H9 (cell line): ENCODE measurements around the gene GPR176. TPM values are rescaled to one million over a fixed set of nuclear protein-coding genes. Genes with fewer than 3 reads are reported as not detected.

Source experiments
- DNase-seq: peaks from one replicate; pipeline ENCODE4 v3.0.0-alpha.2; 2017
- H2AFZ ChIP-seq: one replicate; pipeline ENCODE4 v1.6.1; 2013; ENCODE audit warnings: mild to moderate bottlenecking, low read length, control low read depth, moderate library complexity
- H2AK5ac ChIP-seq: 2 replicates; pipeline ENCODE4 v1.6.1; 2013; ENCODE audit warnings: low read length, control low read depth, mixed read lengths; ENCODE audit not compliant: insufficient read length
- H2BK120ac ChIP-seq: one replicate; pipeline ENCODE4 v1.6.1; 2013; ENCODE audit warnings: low read depth, mild to moderate bottlenecking, low read length, control low read depth, inconsistent platforms; ENCODE audit not compliant: poor library complexity, severe bottlenecking
- H2BK12ac ChIP-seq: 2 replicates; pipeline ENCODE4 v1.6.1; 2013; ENCODE audit warnings: low read length, control low read depth, mixed read lengths, low read depth; ENCODE audit not compliant: insufficient read length
- H2BK15ac ChIP-seq: 2 replicates; pipeline ENCODE4 v1.6.1; 2013; ENCODE audit warnings: low read depth, low read length, control low read depth
- H2BK20ac ChIP-seq: one replicate; pipeline ENCODE4 v1.6.1; 2013; ENCODE audit warnings: low read depth, mild to moderate bottlenecking, low read length, control low read depth, inconsistent platforms; ENCODE audit not compliant: poor library complexity, severe bottlenecking
- H2BK5ac ChIP-seq: 2 replicates; pipeline ENCODE4 v1.6.1; 2013; ENCODE audit warnings: low read length, control low read depth, mixed read lengths; ENCODE audit not compliant: insufficient read length
- H3K14ac ChIP-seq: 2 replicates; pipeline ENCODE4 v1.6.1; 2013; ENCODE audit warnings: low read length, control low read depth; ENCODE audit not compliant: insufficient read depth
- H3K18ac ChIP-seq: 2 replicates; pipeline ENCODE4 v1.6.1; 2013; ENCODE audit warnings: low read depth, mild to moderate bottlenecking, mixed read lengths, low read length, control low read depth; ENCODE audit not compliant: insufficient read length
- H3K23ac ChIP-seq: 2 replicates; pipeline ENCODE4 v1.6.1; 2013; ENCODE audit warnings: low read length, control low read depth, mixed read lengths, low read depth; ENCODE audit not compliant: insufficient read length
- H3K23me2 ChIP-seq: 2 replicates; pipeline ENCODE4 v1.6.1; 2013; ENCODE audit warnings: low read depth, mild to moderate bottlenecking, mixed read lengths, low read length, control low read depth; ENCODE audit not compliant: insufficient read length, poor library complexity, severe bottlenecking
- H3K27ac ChIP-seq: 2 replicates; pipeline ENCODE4 v1.5.1; 2013; ENCODE audit warnings: low read length, control low read depth, mixed read lengths, low read depth; ENCODE audit not compliant: insufficient read length
- H3K27me3 ChIP-seq: 2 replicates; pipeline ENCODE4 v1.6.1; 2013; ENCODE audit warnings: low read length, control low read depth, inconsistent platforms; ENCODE audit not compliant: insufficient read depth
- H3K4ac ChIP-seq: 2 replicates; pipeline ENCODE4 v1.6.1; 2013; ENCODE audit warnings: low read depth, mild to moderate bottlenecking, control low read depth, inconsistent platforms, low read length, moderate library complexity
- H3K4me1 ChIP-seq: 2 replicates; pipeline ENCODE4 v1.6.1; 2013; ENCODE audit warnings: low read length, control low read depth, inconsistent platforms; ENCODE audit not compliant: insufficient read depth
- H3K4me2 ChIP-seq: 2 replicates; pipeline ENCODE4 v1.6.1; 2013; ENCODE audit warnings: low read length, control low read depth, mixed read lengths; ENCODE audit not compliant: insufficient read length, insufficient read depth
- H3K56ac ChIP-seq: 2 replicates; pipeline ENCODE4 v1.6.1; 2013; ENCODE audit warnings: low read depth, mild to moderate bottlenecking, mixed read lengths, low read length, control low read depth; ENCODE audit not compliant: insufficient read length
- H3K79me1 ChIP-seq: 2 replicates; pipeline ENCODE4 v1.6.1; 2013; ENCODE audit warnings: low read depth, mild to moderate bottlenecking, moderate library complexity, low read length, control low read depth, inconsistent platforms; ENCODE audit not compliant: insufficient read depth, poor library complexity, severe bottlenecking
- H3K79me2 ChIP-seq: 2 replicates; pipeline ENCODE4 v1.6.1; 2013; ENCODE audit warnings: low read length, control low read depth, inconsistent platforms; ENCODE audit not compliant: insufficient read depth
- H3K9ac ChIP-seq: 2 replicates; pipeline ENCODE4 v1.6.1; 2013; ENCODE audit warnings: low read length, control low read depth, mixed read lengths; ENCODE audit not compliant: insufficient read length; ENCODE audit errors: extremely low read depth
- H3K9me3 ChIP-seq: one replicate; pipeline ENCODE4 v1.6.1; 2013; ENCODE audit warnings: low read depth, low read length, inconsistent platforms; ENCODE audit not compliant: control insufficient read depth
- H3T11ph ChIP-seq: one replicate; pipeline ENCODE4 v1.6.1; 2013; ENCODE audit warnings: mild to moderate bottlenecking, low read length, control low read depth, inconsistent platforms
- H4K20me1 ChIP-seq: one replicate; pipeline ENCODE4 v1.6.1; 2013; ENCODE audit not compliant: control insufficient read depth, insufficient read length, insufficient read depth
- H4K5ac ChIP-seq: 2 replicates; pipeline ENCODE4 v1.6.1; 2013; ENCODE audit warnings: low read depth, mild to moderate bottlenecking, mixed read lengths, low read length, control low read depth; ENCODE audit not compliant: insufficient read length
- H4K8ac ChIP-seq: replicated peaks from 2 replicates; pipeline ENCODE4 v1.6.1; 2013; ENCODE audit warnings: low read length, control low read depth, mixed read lengths, low read depth; ENCODE audit not compliant: insufficient read length
- H4K91ac ChIP-seq: 2 replicates; pipeline ENCODE4 v1.6.1; 2013; ENCODE audit warnings: low read depth, mild to moderate bottlenecking, moderate library complexity, mixed read lengths, low read length, control low read depth; ENCODE audit not compliant: insufficient read length
- H3K27ac Mint-ChIP-seq, 3 experiments: 2 replicates in 2 of 3; 3 replicates in 1 of 3; pipeline ENCODE4 v1.8.0; 2020 to 2021; ENCODE audit warnings: mixed read lengths in 3 of 3, mild to moderate bottlenecking in 1 of 3, moderate library complexity in 1 of 3
- H3K27me3 Mint-ChIP-seq: 2 replicates; pipeline ENCODE4 v1.8.0; 2021; ENCODE audit warnings: low read depth, mild to moderate bottlenecking, moderate library complexity, mixed read lengths
- H3K36me3 Mint-ChIP-seq, 3 experiments: 2 replicates in 2 of 3; 3 replicates in 1 of 3; pipeline ENCODE4 v1.8.0; 2020 to 2021; ENCODE audit warnings: low read depth in 3 of 3, mixed read lengths in 3 of 3; ENCODE audit not compliant: insufficient read depth in 1 of 3
- H3K4me1 Mint-ChIP-seq, 2 experiments: 2 replicates each; pipeline ENCODE4 v1.8.0; 2020; ENCODE audit warnings: mixed read lengths in 2 of 2
- H3K4me3 Mint-ChIP-seq, 2 experiments: 2 replicates in 1 of 2; 3 replicates in 1 of 2; pipeline ENCODE4 v1.8.0; 2020 to 2021; ENCODE audit warnings: mild to moderate bottlenecking in 2 of 2, mixed read lengths in 2 of 2, moderate library complexity in 1 of 2
- H3K9me3 Mint-ChIP-seq, 2 experiments: 2 replicates in 1 of 2; 3 replicates in 1 of 2; pipeline ENCODE4 v1.8.0; 2020; ENCODE audit warnings: mild to moderate bottlenecking in 2 of 2, mixed read lengths in 2 of 2, moderate library complexity in 1 of 2
- CTCF ChIP-seq: fragments of 200-600 bp; sonication (generic); conservative IDR thresholded peaks from 3 replicates; pipeline ENCODE4 v1.8.0; 2021; ENCODE audit warnings: antibody characterized with exemption, mild to moderate bottlenecking
- WGBS: extraction: QIAGEN DNeasy Blood & Tissue Kit; methylation state at CpG from one replicate; pipeline ENCODE4 v1.1.7; 2013; ENCODE audit warnings: missing lambda C conversion rate, low lambda C conversion rate, mixed read lengths; ENCODE audit not compliant: insufficient read length; ENCODE audit errors: extremely low coverage; 5-methylcytosine and 5-hydroxymethylcytosine counted together
- total RNA-seq: library from RNA; stranded (reverse); gene quantifications from 2 replicates; pipeline ENCODE4 v1.2.1, GENCODE V29; 2021

The GPR176 gene
- total RNA-seq, 1 experiment from 2014 or later, result 132 TPM

DNA sequence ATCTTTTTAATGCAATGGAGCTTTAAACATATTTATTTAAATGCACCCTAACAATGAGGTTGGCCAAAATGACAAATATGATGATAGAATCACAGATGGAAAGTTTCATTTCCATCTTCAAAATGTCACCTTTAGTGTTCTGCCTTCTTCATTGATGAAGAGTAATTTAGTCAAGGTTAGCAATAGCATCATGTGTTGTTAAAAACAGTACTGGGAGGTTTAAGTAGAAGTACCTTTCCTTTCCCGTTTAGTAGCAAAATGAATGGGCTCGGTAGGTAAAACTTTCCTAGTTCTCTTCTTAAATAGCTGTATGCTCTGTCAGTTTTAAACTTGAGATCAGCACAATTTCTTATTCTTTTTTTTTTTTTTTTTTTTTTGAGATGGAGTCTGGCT lies 48.9 kb upstream of the GPR176 start:
- 0 out of 2 replicates have a peak, but pooled peaks cover 2% of the 10 kb centered on the region for H3K79me2 ChIP-seq
- TF ChIP-seq CTCF, result no peak

More for the DNA sequence above, 48.9 kb upstream of the GPR176 start:
- H3K14ac ChIP-seq, result no peak overlapping the region
- H3K9ac ChIP-seq, result no peak overlapping the region
- no peaks in the 10 kb centered on the region for H3K27me3 ChIP-seq
- no peak overlapping the region for H4K5ac ChIP-seq
- H2BK5ac ChIP-seq, result no peak overlapping the region
- H2BK12ac ChIP-seq, result no peak overlapping the region
- no CpG with 5 or more reads among the region's 2 CpGs for WGBS
- H2BK15ac ChIP-seq, result no peak overlapping the region
- H3K9me3 ChIP-seq, result no peaks in the 10 kb centered on the region
- H4K91ac ChIP-seq, result no peak overlapping the region
- no peak overlapping the region for H2BK20ac ChIP-seq
- no peak overlapping the region for H3K56ac ChIP-seq
- H2AFZ ChIP-seq, result no peak overlapping the region
- no peak overlapping the region for H3K4me3 Mint-ChIP-seq
- peaks cover 0 to 6% of the 10 kb centered on the region in 2 experiments; a peak in 1 of 4 replicates for H3K4me1 Mint-ChIP-seq
- no peak overlapping the region for H3K18ac ChIP-seq
- H3K27ac ChIP-seq, result no peak overlapping the region
- no peaks in the 10 kb centered on the region for H3K4me1 ChIP-seq
- no peak overlapping the region for H3K4ac ChIP-seq
- H2BK120ac ChIP-seq, result no peak overlapping the region
- H3T11ph ChIP-seq, result no peak overlapping the region
- H3K36me3 Mint-ChIP-seq, result peaks cover 34 to 76% (median 61%) of the 10 kb centered on the region in 3 experiments
- no peaks in the 10 kb centered on the region for H3K23me2 ChIP-seq
- no peak overlapping the region for H3K27ac Mint-ChIP-seq
- no peaks in the 10 kb centered on the region for H4K20me1 ChIP-seq
- H4K8ac ChIP-seq, result no peak overlapping the region
- no peaks in the 10 kb centered on the region for H3K79me1 ChIP-seq
- DNase-seq, result no peak
- H3K4me2 ChIP-seq, result no peak overlapping the region
- H3K27me3 Mint-ChIP-seq, result no peaks in the 10 kb centered on the region
- no peaks in the 10 kb centered on the region for H3K9me3 Mint-ChIP-seq
- H3K23ac ChIP-seq, result no peak overlapping the region
- H2AK5ac ChIP-seq, result no peak overlapping the region
